HG03342 (cell line): ENCODE measurements around the gene CATSPERE.
"Not testable (repeated sequence)": the region's sequence is repeated elsewhere in the genome, so short reads cannot be mapped to it uniquely, and the experiment has no call there.

Experiments used
- ATAC-seq: cut with Tn5 transposase; IDR thresholded peaks from one replicate; pipeline ENCODE4 v1.9.1; 2021; ENCODE audit warnings: mild to moderate bottlenecking, moderate library complexity; ENCODE audit not compliant: unreplicated experiment

Gene CATSPERE

GRCh38 chr1:244447552-244447951 is 13.5 kb upstream of the CATSPERE start:
- no peak for ATAC-seq

DNA sequence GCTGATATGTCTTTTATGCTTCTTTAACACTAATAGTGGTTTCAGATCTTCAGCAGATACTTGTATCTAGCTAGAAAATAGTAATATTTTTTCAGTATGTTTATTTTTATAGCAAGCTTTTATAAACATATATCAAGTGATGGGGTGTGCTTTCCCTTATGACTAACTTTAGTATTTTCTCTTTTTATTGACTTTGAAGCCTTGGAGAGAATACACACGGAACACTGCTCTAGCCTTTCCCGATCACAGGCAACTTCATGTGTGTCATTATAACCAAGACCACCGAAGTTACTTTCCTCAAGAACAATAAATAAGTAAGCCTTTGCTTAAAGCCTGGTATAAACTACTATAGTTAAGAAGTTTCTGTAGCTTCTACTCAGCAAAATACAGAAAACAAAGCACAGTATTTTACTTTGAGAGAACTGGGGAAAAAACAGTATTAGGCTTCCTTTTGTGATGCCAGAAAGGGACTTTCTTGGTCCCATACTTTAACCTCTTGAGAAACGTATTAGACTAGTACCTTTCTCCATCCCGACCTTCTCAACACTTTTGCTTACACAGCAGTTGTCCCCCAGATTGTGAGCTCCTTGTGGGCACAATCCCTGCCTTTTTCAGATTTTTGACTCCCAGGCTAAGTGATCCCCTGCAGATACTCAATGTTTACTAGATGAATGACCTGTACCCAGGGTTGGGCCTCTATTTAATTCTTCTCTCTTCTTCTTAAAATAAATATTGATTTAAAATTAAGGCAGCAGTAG is 12.6 kb upstream of the CATSPERE start:
- no peak for ATAC-seq

DNA sequence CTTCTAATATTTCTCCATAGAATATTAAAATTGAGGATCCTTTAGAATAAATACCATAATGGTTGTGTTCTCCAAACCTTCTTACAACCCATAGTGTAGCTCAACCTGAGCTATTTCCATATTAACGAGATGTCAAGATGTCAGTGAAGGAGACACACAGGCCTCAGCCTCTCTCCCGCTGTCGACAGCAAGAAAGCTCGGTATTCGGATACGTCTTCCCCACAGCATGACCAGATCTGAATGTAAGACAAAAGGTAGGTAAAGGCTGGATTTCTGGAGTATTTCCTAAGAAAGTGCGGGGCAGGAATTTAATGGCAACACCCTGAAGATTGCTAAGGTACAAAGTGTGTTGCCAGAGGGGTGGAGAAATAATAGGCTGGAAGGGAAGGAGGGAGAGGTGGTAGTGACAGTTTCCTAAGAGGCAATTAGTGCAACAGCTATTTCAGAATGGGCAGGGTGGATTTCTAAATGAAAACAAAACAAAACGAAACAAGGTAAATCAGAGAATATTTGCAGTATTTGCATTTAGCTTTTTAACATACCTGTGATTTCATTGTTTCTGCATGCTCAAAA is 11.1 kb upstream of the CATSPERE start:
- no peak for ATAC-seq

GRCh38 chr1:244450597-244451538 is 10.2 kb upstream of the CATSPERE start:
- peak; percentile 10 for ATAC-seq

- no peak for ATAC-seq
These were observed 9.5 kb upstream of the CATSPERE start, which contains the start of gene ADSS2 for GRCh38 chr1:244451539-244451950. Gene ADSS2, minus strand, starts transcription at chr1:244451909. Its CDS starts 92 bp downstream, at chr1:244451817.

GRCh38 chr1:244451951-244452795 is 8.9 kb upstream of the CATSPERE start:
- ATAC-seq = peak; percentile 95

GRCh38 chr1:244454412-244454811 is 6.7 kb upstream of the CATSPERE start:
- ATAC-seq = no peak

DNA sequence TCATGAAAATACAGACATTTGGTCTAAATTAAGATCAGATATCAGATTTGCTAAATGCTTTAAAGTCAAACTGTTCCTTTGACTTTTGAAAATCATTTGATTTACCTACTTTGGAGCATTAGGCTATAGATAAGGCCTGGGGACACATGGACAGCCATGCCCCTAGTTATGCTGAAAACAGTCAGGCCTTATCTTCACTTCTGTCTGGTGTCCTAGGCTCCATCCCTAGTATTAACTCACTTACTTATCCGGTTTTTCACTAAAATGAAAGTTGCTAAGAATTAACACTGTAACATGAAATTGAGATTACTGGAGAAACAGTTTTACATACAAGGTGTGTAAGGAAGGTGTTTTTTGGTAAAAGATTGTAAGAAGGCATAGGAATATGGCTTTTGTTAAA is 4.5 kb upstream of the CATSPERE start:
- no peak for ATAC-seq

- ATAC-seq = no peak
These were observed 2.3 kb upstream of the CATSPERE start for GRCh38 chr1:244458781-244459180.

GRCh38 chr1:244460197-244460596 is 876 bp upstream of the CATSPERE start:
- ATAC-seq = no peak

GRCh38 chr1:244466724-244467123 is 5.7 kb downstream of the CATSPERE start:
- no peak for ATAC-seq

DNA sequence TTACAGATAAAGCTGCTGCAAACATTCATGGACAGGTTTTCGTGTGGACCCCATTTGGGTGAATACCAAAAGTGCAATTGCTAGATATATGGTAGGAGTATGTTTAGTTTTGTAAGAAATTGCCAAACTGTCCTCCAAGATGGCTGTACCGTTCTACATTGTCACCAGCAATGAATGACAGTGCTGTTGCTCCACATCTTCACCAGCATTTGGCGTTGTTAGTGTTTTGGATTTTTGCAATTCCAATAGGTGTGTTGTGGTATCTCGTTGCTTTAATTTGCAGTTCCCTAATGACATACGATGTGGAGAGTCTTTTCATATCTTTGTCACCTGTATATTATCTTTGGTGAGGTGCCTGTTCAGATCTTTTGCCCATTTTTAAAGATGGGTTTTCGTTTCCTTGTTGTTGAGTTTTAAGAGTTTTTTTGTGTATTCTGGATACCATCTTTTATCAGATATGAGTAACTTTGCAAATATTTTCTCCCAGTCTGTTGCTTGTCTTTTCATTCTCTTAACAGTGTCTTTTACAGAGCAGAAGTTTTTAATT is 12.1 kb downstream of the CATSPERE start:
- ATAC-seq = no peak

- not testable (repeated sequence) for ATAC-seq
These were observed 23.9 kb downstream of the CATSPERE start for GRCh38 chr1:244484971-244485370.

DNA sequence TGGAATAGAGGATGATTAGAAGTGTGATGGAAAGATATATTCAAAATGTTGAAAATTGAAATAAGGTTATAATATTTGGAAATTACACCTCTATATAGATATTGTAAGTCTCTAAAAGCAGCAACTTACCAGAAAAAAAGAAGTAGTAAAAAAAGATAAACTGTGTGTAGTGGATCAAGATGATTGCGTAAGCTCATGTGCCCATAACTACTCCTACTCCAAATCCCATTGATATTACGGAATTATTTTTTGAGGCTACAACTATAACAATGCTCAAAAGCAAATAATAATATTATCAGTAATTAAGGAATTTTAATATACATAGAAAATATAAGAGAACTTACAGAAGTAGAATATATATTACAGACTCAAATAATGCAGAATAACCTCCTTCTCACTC is 33.6 kb downstream of the CATSPERE start:
- no peak for ATAC-seq

DNA sequence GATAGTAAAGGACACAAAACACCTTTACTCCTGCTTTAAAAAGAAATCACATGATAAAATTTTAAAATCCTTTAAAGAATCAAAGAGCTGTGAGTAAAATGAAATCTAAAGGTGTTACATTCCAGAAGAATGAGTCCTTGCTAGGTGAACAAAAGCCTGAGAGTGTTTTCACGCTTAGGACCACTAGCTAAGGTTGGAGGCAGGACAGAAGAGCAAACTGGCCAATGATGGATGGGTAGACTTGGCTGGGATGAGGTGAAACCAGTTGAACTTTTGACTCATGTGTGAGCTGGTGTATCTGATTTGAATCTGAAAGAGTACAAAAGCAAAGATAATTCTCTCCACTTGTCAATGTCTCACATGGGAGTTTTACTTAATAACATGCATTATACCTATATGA is 35.1 kb downstream of the CATSPERE start:
- no peak for ATAC-seq

DNA sequence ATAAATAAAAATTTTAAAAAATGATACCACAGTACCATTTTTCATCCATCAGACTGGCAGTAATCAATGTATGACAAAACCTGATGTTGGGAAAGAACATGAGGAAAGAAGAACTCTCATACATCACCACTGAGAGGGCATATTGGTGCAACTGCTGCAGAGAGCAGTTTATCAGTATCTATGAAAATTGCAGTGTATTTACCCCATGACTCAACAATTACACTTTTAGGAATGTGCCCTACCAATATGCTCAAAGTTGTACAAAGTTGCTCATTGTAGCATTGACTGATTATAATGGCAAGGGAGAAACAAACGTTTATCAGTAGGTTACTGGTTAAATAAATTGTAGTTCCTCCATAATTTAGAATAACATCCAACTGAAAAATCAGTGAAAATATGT is 36.7 kb downstream of the CATSPERE start:
- ATAC-seq = no peak

- ATAC-seq = not testable (repeated sequence)
These were observed 38.4 kb downstream of the CATSPERE start for GRCh38 chr1:244499484-244499883.

DNA sequence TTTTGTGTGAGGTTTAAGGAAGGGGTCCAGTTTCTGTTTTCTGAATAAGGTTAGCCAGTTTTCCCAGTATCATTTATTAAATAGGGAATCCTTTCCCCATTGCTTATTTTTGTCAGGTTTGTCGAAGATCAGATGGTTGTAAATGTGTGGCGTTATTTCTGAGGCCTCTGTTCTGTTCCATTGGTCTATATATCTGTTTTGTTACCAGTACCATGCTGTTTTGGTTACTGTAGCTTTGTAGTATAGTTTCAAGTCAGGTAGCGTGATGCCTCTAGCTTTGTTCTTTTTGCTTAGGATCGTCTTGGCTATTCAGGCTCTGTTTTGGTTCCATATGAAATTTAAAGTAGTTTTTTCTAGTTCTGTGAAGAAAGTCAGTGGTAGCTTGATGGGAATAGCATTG is 39.4 kb downstream of the CATSPERE start:
- not testable (repeated sequence) for ATAC-seq

GRCh38 chr1:244502630-244503029 is 41.6 kb downstream of the CATSPERE start:
- ATAC-seq = no peak

- ATAC-seq = no peak
These were observed 52.4 kb downstream of the CATSPERE start for GRCh38 chr1:244513493-244513892.
